Spleen (tissue), 7 donors: ENCODE data around the gene EXOC4.

Experiments
- CTCF ChIP-seq, 11 experiments: fragments of 200-600 bp in 7 of 11; fragments of 450-650 bp in 4 of 11; sonication (generic) in 4 of 11; IDR thresholded peaks in 8 of 11; conservative IDR thresholded peaks in 3 of 11; 1 replicate in 7 of 11; 2 replicates in 4 of 11; pipeline versions ENCODE4 v1.4.0 to v1.8.0; 2016 to 2021; ENCODE audit warnings: antibody characterized with exemption in 11 of 11, inconsistent platforms in 4 of 11, mild to moderate bottlenecking in 1 of 11
- POLR2A ChIP-seq, 3 donors: fragments of 450-650 bp; IDR thresholded peaks; one replicate each; pipeline ENCODE4 v1.5.1; 2017; ENCODE audit warnings: antibody characterized with exemption in 3 of 3, mild to moderate bottlenecking in 1 of 3
- POLR2AphosphoS5 ChIP-seq, 3 donors: sonication (generic); formaldehyde crosslinking; IDR thresholded peaks; one replicate each; pipeline ENCODE4 v1.5.1; 2017; ENCODE audit warnings: antibody characterized with exemption in 3 of 3
- donor health status: DM: no; HTN: no; CAD: no; lungs with moderate emphysema.
- donor health status: DM: no; HTN: no; CAD: no.
- donor health status: DM: no; HTN: no; CAD: no.

DNA sequence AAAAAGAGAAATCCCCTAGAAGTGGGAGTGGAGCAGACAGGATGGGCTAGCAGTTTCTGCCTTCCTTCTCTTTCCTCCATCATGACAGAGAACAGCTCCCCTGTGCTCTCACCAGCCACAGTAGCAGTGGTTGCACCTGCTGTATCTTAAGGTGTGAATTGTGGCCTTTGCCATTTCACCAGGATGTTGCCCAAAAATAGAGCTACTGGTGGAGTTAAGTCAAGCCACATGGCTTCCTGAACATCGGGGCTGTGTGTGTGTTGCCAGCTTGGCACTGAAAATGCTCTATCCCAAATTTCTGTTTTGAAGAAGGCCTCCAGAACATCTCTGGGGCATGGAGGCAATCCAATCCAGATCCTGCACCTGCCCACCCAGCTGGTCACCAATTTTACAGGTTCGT lies 348.7 kb downstream of the EXOC4 start:
- TF ChIP-seq CTCF (IDR thresholded peaks at IDR 0.05 in 8 of 11, conservative IDR thresholded peaks at IDR 0.05 in 3 of 11) (no peak), POLR2A (IDR thresholded peaks at IDR 0.05) (no peak), POLR2AphosphoS5 (IDR thresholded peaks at IDR 0.05) (no peak)
